Measurements from ENCODE around the gene ESCO1.

ESCO1 gene

DNA sequence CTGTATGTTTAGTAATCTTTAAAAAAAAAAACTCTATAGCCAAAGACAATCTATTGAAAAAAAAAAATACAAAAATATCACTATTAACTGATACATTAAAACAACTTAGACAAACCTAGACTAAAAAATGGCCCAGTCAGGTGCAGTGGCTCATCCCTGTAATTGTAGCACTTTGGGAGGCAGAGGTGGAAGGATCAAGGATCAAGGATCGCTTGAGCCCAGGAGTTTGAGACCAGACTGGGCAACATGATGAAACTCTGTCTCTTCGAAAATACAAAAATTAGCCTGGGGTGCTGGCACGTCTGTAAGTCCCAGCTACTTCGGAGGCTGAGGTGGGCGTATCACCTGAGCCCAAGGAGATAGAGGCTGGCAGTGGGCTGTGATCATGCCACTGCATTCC, 16.1 kb downstream of the ESCO1 start:
- DNase-seq (ENCODE audit: low spot score): no peak

- no peak for DNase-seq (ENCODE audit: low spot score)
Observed at GRCh38 chr18:21575656-21576055, 24.8 kb downstream of the ESCO1 start.

GRCh38 chr18:21571772-21572171, 28.7 kb downstream of the ESCO1 start:
- DNase-seq (ENCODE audit: low spot score): no peak

DNA sequence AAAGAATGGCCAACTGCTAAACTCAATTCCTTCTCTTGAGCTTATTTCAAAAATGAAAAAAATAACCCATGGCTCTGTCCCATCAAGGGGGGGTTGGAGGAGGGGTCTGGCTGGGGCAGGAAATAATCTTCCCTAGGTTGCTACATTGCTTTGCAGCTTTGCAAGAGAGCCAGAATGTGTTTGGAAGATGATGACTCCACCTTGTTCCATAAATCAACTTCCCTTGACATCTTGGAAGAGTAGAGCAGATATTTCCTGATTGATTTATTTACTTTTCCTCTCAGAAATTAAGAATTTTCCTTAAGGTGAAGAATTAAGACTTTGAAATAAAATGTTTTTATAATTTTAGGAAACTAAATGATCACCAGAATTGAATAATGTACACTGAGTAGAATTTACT, 41.3 kb downstream of the ESCO1 start:
- no peak for DNase-seq (ENCODE audit: low spot score)

GRCh38 chr18:21557607-21558253, 42.8 kb downstream of the ESCO1 start:
- no peak for DNase-seq (ENCODE audit: low spot score)

DNA sequence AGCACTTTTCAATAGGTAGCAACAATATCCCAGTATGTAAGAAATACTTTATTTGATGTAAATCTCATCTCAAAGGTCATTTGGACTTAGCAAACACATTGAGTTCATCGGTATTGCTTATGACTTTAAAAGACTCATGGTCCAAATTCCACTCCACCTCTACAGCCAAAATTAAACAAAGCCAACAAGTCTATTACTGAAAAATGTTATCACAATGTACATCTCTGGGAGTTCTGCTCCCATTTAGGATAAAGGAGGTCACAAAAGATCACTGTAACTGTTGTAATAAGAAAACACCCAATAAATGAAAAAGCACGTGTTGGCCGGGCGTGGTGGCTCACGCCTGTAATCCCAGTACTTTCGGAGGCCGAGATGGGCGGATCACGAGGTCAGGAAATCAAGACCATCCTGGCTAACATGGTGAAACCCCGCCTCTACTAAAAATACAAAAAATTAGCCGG, 50.0 kb downstream of the ESCO1 start:
- no peak for DNase-seq (ENCODE audit: low spot score)

GRCh38 chr18:21548647-21549046, 51.9 kb downstream of the ESCO1 start:
- no peak for DNase-seq (ENCODE audit: low spot score)

DNA sequence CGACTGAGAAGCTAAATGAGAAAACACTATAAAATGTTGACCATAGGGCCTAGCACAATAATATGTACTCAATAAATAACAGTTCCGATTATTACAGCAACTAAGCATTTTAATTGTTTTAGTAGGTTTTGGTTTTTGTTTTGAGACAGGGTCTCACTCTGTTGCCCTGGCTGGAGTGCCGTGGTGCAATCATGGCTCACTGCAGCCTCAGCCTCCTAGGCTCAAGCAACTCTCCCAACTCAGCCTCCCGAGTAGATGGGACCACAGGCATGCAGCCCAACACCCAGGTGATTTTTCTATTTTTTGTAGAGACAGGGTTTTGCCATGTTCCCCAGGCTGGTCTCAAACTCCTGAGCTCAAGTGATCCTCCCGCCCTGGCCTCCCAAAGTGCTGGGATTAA, 54.1 kb downstream of the ESCO1 start:
- DNase-seq (ENCODE audit: low spot score): no peak

DNA sequence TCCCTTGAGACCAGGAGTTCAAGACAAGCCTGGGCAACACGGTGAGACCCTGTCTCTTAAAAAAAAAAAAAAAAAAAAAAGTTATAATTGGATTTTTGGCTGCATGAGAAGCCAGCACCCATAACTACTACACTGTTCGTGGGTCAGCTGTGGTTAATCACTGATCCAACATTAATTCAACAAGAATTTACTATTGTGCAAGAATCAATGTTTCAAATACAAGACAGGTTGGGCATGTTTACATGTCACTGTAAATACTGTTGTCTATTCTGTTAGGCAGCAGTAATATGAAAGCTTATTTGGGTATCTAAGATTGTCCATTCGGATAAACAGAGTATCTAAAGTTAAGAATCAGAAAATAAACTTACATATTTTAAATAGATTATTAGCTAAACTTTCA, 62.3 kb downstream of the ESCO1 start:
- peak; percentile 25 for DNase-seq (ENCODE audit: low spot score)

GRCh38 chr18:21534327-21534726, 66.2 kb downstream of the ESCO1 start:
- DNase-seq (ENCODE audit: low spot score): no peak

DNA sequence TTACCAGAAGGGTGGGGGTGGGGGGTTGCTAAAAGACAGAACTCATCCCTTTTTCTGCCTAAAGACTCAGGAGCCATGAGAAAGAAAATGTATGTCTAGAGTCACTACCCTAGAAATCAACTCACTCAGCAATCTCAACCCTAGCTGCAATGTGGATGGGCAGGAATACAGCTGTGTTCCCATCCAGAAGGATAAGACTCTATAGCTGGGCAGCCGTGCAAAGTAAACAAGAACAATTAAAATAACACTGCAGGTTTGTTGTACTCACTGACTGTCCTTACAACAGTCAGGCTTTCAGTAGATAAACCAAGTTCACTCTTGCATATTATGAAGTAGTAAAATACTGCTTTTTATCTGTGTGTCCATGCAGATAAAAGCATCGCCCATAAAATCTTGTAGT, 74.0 kb downstream of the ESCO1 start:
- no peak for DNase-seq (ENCODE audit: low spot score)

- no peak for DNase-seq (ENCODE audit: low spot score)
Observed at GRCh38 chr18:21525916-21526315, 74.6 kb downstream of the ESCO1 start.

- DNase-seq (ENCODE audit: low spot score): no peak
Observed at GRCh38 chr18:21522530-21522929, 78.0 kb downstream of the ESCO1 start.

GRCh38 chr18:21513741-21514140, 86.8 kb downstream of the ESCO1 start:
- no peak for DNase-seq (ENCODE audit: low spot score)

- DNase-seq (ENCODE audit: low spot score): peak; percentile 26
Observed at GRCh38 chr18:21513292-21513691, 87.2 kb downstream of the ESCO1 start.

DNA sequence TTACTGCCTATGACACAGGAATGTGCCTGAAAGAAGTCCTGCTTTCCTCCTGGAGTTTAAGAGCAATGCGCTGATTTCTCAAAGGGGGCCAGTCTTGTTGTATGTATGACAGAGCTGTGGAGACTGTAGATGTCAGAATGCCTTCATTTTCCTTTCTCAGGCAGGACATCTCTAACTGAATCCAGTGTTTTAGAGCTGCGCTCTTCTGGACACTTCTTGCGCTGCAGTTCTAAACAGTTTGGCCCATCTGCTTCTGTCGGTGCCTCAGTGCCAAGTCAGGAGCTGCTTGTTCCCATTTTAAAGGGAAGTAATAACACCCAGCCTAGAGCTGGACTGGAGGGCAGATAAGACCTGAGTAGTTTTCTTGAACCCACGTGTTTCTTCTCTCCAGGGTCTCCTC, 91.4 kb downstream of the ESCO1 start:
- no peak for DNase-seq (ENCODE audit: low spot score)

- DNase-seq (ENCODE audit: low spot score): no peak
Observed at GRCh38 chr18:21507913-21508701, 92.4 kb downstream of the ESCO1 start.

DNA sequence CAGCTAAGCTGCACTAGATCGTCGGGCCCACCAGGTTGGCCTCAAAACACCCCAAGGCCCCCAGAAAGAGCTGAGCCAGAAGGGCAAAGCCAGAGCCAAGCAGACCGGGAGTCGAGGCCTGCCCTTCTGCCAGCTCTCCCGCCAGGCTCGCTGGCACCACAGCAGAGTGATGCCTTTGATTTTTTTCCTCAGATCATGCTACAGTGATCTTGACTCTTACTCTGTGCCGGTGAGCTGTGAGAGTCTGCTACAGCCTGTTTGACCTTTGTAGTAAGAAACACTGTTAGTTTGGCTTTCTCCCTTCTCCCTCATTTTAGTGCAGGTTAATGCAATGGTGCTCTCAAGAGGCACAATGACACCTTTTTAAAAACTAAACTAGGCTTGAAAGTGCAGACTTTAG, 97.8 kb downstream of the ESCO1 start:
- no peak for DNase-seq (ENCODE audit: low spot score)

- no peak for DNase-seq (ENCODE audit: low spot score)
Observed at GRCh38 chr18:21499997-21500396, 100.5 kb downstream of the ESCO1 start.

DNA sequence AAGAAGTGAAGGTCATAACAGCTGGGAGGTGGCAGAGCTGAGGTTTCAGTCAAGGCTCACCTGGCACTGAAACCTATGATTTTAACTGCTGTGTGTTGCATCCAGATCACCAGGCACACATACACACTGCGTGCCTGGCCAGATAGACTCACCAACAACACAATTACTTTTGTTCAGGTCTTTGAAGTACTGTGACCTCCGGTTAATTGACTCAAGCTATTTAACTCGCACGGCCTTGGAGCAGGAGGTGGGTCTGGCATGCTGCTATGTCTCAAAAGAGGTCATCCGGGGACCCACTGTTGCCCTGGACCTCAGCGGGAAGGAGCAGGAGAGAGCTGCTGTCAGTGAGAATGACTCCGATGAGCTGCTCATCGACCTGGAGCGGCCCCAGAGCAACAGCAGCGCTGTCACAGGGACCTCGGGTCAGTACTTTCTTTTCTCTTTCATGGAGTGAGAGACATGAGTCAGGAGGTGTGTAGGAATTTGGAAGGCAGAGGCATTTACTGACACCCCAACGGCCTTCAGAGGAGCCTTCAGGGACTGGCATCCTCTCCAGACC, 104.1 kb downstream of the ESCO1 start:
- DNase-seq (ENCODE audit: low spot score): no peak

GRCh38 chr18:21490748-21491147, 109.8 kb downstream of the ESCO1 start:
- peak; percentile 33 for DNase-seq (ENCODE audit: low spot score)

- DNase-seq (ENCODE audit: low spot score): no peak
Observed at GRCh38 chr18:21489919-21490495, 110.5 kb downstream of the ESCO1 start.

All from kidney tubule cell (primary cell).